Measurements from ENCODE around the gene UBE2N.

The UBE2N gene

GRCh38 chr12:93467351-93468007 lies 25.7 kb upstream of the UBE2N start, which contains the start of gene MRPL42:
MRPL42 (plus strand) TSS chr12:93467514; CDS start chr12:93469286, 1,772 bp downstream.
- H3K4me3 ChIP-seq: peak within 1 kb of the TSS; percentile 87
- peaks cover 37% of the 10 kb centered on the region for H3K36me3 ChIP-seq (ENCODE audit: insufficient read depth, low read length)

GRCh38 chr12:93466625-93467350 lies 25.0 kb upstream of the UBE2N start:
- TF ChIP-seq FOXP2 (optimal IDR thresholded peaks at IDR 0.05; ENCODE audit: control extremely low read depth, extremely low read length, insufficient read depth) (no peak), EZH2 (IDR thresholded peaks at IDR 0.05) (no peak), POLR2AphosphoS5 (IDR thresholded peaks at IDR 0.05; ENCODE audit: borderline replicate concordance, low read depth, low read length) (no peak)
- peak overlapping the region; percentile 87 for H3K4me3 ChIP-seq
- H3K9me3 ChIP-seq (ENCODE audit: low read depth, low read length): no peaks in the 10 kb centered on the region
- no peak for DNase-seq (ENCODE audit: low read depth, low spot score)
- peaks cover 31% of the 10 kb centered on the region for H3K36me3 ChIP-seq (ENCODE audit: insufficient read depth, low read length)
- H3K27ac ChIP-seq: no peak overlapping the region
- no peak overlapping the region for H3K9ac ChIP-seq (ENCODE audit: insufficient read length)

More at GRCh38 chr12:93467351-93468007, 25.7 kb upstream of the UBE2N start, which contains the start of gene MRPL42:
- DNase-seq (ENCODE audit: low read depth, low spot score): peak; percentile 79
- peak within 1 kb of the TSS; percentile 85 for H3K27ac ChIP-seq
- no peaks in the 10 kb centered on the region for H3K9me3 ChIP-seq (ENCODE audit: low read depth, low read length)
- H3K9ac ChIP-seq (ENCODE audit: insufficient read length): peak within 1 kb of the TSS; percentile 94
- TF ChIP-seq EZH2 (IDR thresholded peaks at IDR 0.05) (no peak), POLR2AphosphoS5 (IDR thresholded peaks at IDR 0.05; ENCODE audit: borderline replicate concordance, low read depth, low read length) (peak; percentile 94)

GRCh38 chr12:93465841-93466240 lies 24.1 kb upstream of the UBE2N start:
- Histone ChIP-seq H3K9me3 (ENCODE audit: low read depth, low read length) (no peaks in the 10 kb centered on the region), H3K4me3 (no peak overlapping the region), H3K9ac (ENCODE audit: insufficient read length) (no peak overlapping the region), H3K36me3 (ENCODE audit: insufficient read depth, low read length) (peaks cover 21% of the 10 kb centered on the region), H3K27ac (no peak overlapping the region)
- TF ChIP-seq EZH2 (IDR thresholded peaks at IDR 0.05): no peak
- TF ChIP-seq POLR2AphosphoS5 (IDR thresholded peaks at IDR 0.05; ENCODE audit: borderline replicate concordance, low read depth, low read length): no peak
- TF ChIP-seq FOXP2 (optimal IDR thresholded peaks at IDR 0.05; ENCODE audit: control extremely low read depth, extremely low read length, insufficient read depth): no peak
- DNase-seq (ENCODE audit: low read depth, low spot score): no peak

- H3K27ac ChIP-seq: no peak overlapping the region
- no peaks in the 10 kb centered on the region for H3K9me3 ChIP-seq (ENCODE audit: low read depth, low read length)
- no peak overlapping the region for H3K9ac ChIP-seq (ENCODE audit: insufficient read length)
- TF ChIP-seq EZH2 (IDR thresholded peaks at IDR 0.05): no peak
- no peak for TF ChIP-seq POLR2AphosphoS5 (IDR thresholded peaks at IDR 0.05; ENCODE audit: borderline replicate concordance, low read depth, low read length)
- TF ChIP-seq FOXP2 (optimal IDR thresholded peaks at IDR 0.05; ENCODE audit: control extremely low read depth, extremely low read length, insufficient read depth): no peak
- no peak overlapping the region for H3K4me3 ChIP-seq
- DNase-seq (ENCODE audit: low read depth, low spot score): no peak
- no peaks in the 10 kb centered on the region for H3K36me3 ChIP-seq (ENCODE audit: insufficient read depth, low read length)
These were observed 19.8 kb upstream of the UBE2N start for GRCh38 chr12:93461503-93461902.

GRCh38 chr12:93460902-93461301 lies 19.2 kb upstream of the UBE2N start:
- no peak for DNase-seq (ENCODE audit: low read depth, low spot score)

GRCh38 chr12:93460003-93460402 lies 18.3 kb upstream of the UBE2N start:
- Histone ChIP-seq H3K36me3 (ENCODE audit: insufficient read depth, low read length) (no peaks in the 10 kb centered on the region), H3K4me3 (no peak overlapping the region), H3K9ac (ENCODE audit: insufficient read length) (no peak overlapping the region), H3K9me3 (ENCODE audit: low read depth, low read length) (no peaks in the 10 kb centered on the region), H3K27ac (no peak overlapping the region)
- TF ChIP-seq FOXP2 (optimal IDR thresholded peaks at IDR 0.05; ENCODE audit: control extremely low read depth, extremely low read length, insufficient read depth) (no peak), EZH2 (IDR thresholded peaks at IDR 0.05) (no peak), POLR2AphosphoS5 (IDR thresholded peaks at IDR 0.05; ENCODE audit: borderline replicate concordance, low read depth, low read length) (no peak)
- no peak for DNase-seq (ENCODE audit: low read depth, low spot score)

More at GRCh38 chr12:93460902-93461301, 19.2 kb upstream of the UBE2N start:
- no peak for TF ChIP-seq EZH2 (IDR thresholded peaks at IDR 0.05)
- Histone ChIP-seq H3K36me3 (ENCODE audit: insufficient read depth, low read length) (no peaks in the 10 kb centered on the region), H3K4me3 (no peak overlapping the region), H3K27ac (no peak overlapping the region), H3K9ac (ENCODE audit: insufficient read length) (no peak overlapping the region), H3K9me3 (ENCODE audit: low read depth, low read length) (no peaks in the 10 kb centered on the region)

- Histone ChIP-seq H3K27ac (no peak overlapping the region), H3K9ac (ENCODE audit: insufficient read length) (no peak overlapping the region), H3K4me3 (no peak overlapping the region), H3K9me3 (ENCODE audit: low read depth, low read length) (no peaks in the 10 kb centered on the region), H3K36me3 (ENCODE audit: insufficient read depth, low read length) (no peaks in the 10 kb centered on the region)
- TF ChIP-seq POLR2AphosphoS5 (IDR thresholded peaks at IDR 0.05; ENCODE audit: borderline replicate concordance, low read depth, low read length) (no peak), EZH2 (IDR thresholded peaks at IDR 0.05) (no peak), FOXP2 (optimal IDR thresholded peaks at IDR 0.05; ENCODE audit: control extremely low read depth, extremely low read length, insufficient read depth) (no peak)
- DNase-seq (ENCODE audit: low read depth, low spot score): no peak
These were observed 17.4 kb upstream of the UBE2N start for GRCh38 chr12:93459097-93459496.

- Histone ChIP-seq H3K27ac (no peak overlapping the region), H3K9ac (ENCODE audit: insufficient read length) (no peak overlapping the region), H3K4me3 (no peak overlapping the region), H3K36me3 (ENCODE audit: insufficient read depth, low read length) (no peaks in the 10 kb centered on the region), H3K9me3 (ENCODE audit: low read depth, low read length) (no peaks in the 10 kb centered on the region)
- no peak for TF ChIP-seq POLR2AphosphoS5 (IDR thresholded peaks at IDR 0.05; ENCODE audit: borderline replicate concordance, low read depth, low read length)
- no peak for TF ChIP-seq EZH2 (IDR thresholded peaks at IDR 0.05)
- no peak for TF ChIP-seq FOXP2 (optimal IDR thresholded peaks at IDR 0.05; ENCODE audit: control extremely low read depth, extremely low read length, insufficient read depth)
- no peak for DNase-seq (ENCODE audit: low read depth, low spot score)
These were observed 14.3 kb upstream of the UBE2N start for GRCh38 chr12:93456077-93456476.

All from SK-N-MC (cell line).